CD4-positive, alpha-beta T cell (primary cell): Measurements from ENCODE around the gene DEFB132. TPM values are rescaled to one million over a fixed set of nuclear protein-coding genes. Genes with fewer than 3 reads are reported as not detected.

Experiments used
- ATAC-seq: fragments of 200-7000 bp; cut with Tn5 transposase; one replicate; pipeline ENCODE4 v1.10.0; 2022; ENCODE audit warnings: mild to moderate bottlenecking; ENCODE audit not compliant: poor library complexity
- CTCF ChIA-PET: fragments of 350-600 bp; sonication (Branson Sonifier 250); formaldehyde crosslinking; loops from one replicate; lab custom pipeline; 2021; ENCODE audit warnings: antibody characterized with exemption, inconsistent platforms; lab: Charles Lee
- POLR2A ChIA-PET: fragments of 350-600 bp; sonication (Branson Sonifier 250); formaldehyde crosslinking; loops from one replicate; lab custom pipeline; 2021; ENCODE audit warnings: antibody characterized with exemption, inconsistent platforms; lab: Charles Lee
- DNase-seq, 14 experiments: peaks; one replicate each; pipeline ENCODE4 v3.0.0-alpha.2; 2013 to 2020; ENCODE audit warnings: mixed read lengths in 2 of 14
- H3K27ac ChIP-seq, 2 donors: one replicate each; pipeline versions ENCODE4 v1.5.1 to v1.7.0; 2013; ENCODE audit warnings: low read length in 2 of 2, low read depth in 1 of 2, mild to moderate bottlenecking in 1 of 2
- H3K27me3 ChIP-seq, 2 experiments: 1 replicate in 1 of 2; 2 replicates in 1 of 2; pipeline versions ENCODE4 v1.6.1 to v1.7.0; 2013; ENCODE audit warnings: low read length in 2 of 2, control low read depth in 1 of 2, mild to moderate bottlenecking in 1 of 2, moderate library complexity in 1 of 2; ENCODE audit not compliant: insufficient read depth in 2 of 2, control insufficient read depth in 1 of 2
- H3K36me3 ChIP-seq: one replicate; pipeline ENCODE4 v1.6.1; 2013; ENCODE audit warnings: low read length, control low read depth; ENCODE audit not compliant: insufficient read depth
- H3K4me1 ChIP-seq: one replicate; pipeline ENCODE4 v1.6.1; 2013; ENCODE audit warnings: low read length, control low read depth; ENCODE audit not compliant: insufficient read depth
- H3K4me3 ChIP-seq: one replicate; pipeline ENCODE4 v1.5.1; 2013; ENCODE audit warnings: mild to moderate bottlenecking, low read length, moderate library complexity
- H3K9me3 ChIP-seq, 2 experiments: 1 replicate in 1 of 2; 2 replicates in 1 of 2; pipeline versions ENCODE4 v1.6.1 to v1.7.0; 2013; ENCODE audit warnings: low read length in 2 of 2, mild to moderate bottlenecking in 2 of 2, control low read depth in 1 of 2, moderate library complexity in 1 of 2; ENCODE audit not compliant: control insufficient read depth in 1 of 2, insufficient read depth in 1 of 2
- H3K27ac Mint-ChIP-seq: one replicate; pipeline ENCODE4 v1.8.0; 2020; ENCODE audit warnings: mixed read lengths
- H3K27me3 Mint-ChIP-seq: one replicate; pipeline ENCODE4 v1.8.0; 2021; ENCODE audit warnings: mixed read lengths
- H3K36me3 Mint-ChIP-seq: one replicate; pipeline ENCODE4 v1.8.0; 2021; ENCODE audit warnings: low read depth, mixed read lengths
- H3K4me1 Mint-ChIP-seq: one replicate; pipeline ENCODE4 v1.8.0; 2021; ENCODE audit warnings: low read depth, mixed read lengths
- H3K4me3 Mint-ChIP-seq: one replicate; pipeline ENCODE4 v1.8.0; 2020; ENCODE audit warnings: mild to moderate bottlenecking, mixed read lengths
- H3K9me3 Mint-ChIP-seq: one replicate; pipeline ENCODE4 v1.8.0; 2020; ENCODE audit warnings: mixed read lengths
- CTCF ChIP-seq: fragments of 200-600 bp; IDR thresholded peaks from one replicate; pipeline ENCODE4 v1.8.0; 2022; ENCODE audit warnings: antibody characterized with exemption, mild to moderate bottlenecking
- intact Hi-C, 2 experiments: fragments of 100-400 bp; cut with DNase I in 1 of 2; cut with micrococcal nuclease in 1 of 2; formaldehyde crosslinking; loops; one replicate each; pipeline versions ENCODE4 v1.15.1 to v1.9.0; 2023 to 2025; cut with DNase I, micrococcal nuclease
- polyA plus RNA-seq, 2 donors: library from polyadenylated mRNA; unstranded; fragments of 120-200 nt; gene quantifications; one replicate each; pipeline ENCODE4 v1.2.1, GENCODE V29; 2013
- total RNA-seq, 174 experiments: library from RNA in 2 of 174; stranded (reverse) in 2 of 174; gene quantifications; one replicate each; pipeline ENCODE4 v1.2.3 and lab custom pipeline; 2021 to 2026

The DEFB132 gene
- total RNA-seq (not detected), total RNA-seq (lab: John Stamatoyannopoulos, UW) (0 to 0.17 (median 0) reads per million in 172 experiments)
- not detected for polyA plus RNA-seq (2013, experiment 1 of 2)
- not detected for polyA plus RNA-seq (2013, experiment 2 of 2)

- no peak for ATAC-seq
- Mint-ChIP-seq H3K27ac (no peak within 1 kb of the TSS), H3K4me1 (peaks cover 9% of the 10 kb centered on the region), H3K4me3 (no peak within 1 kb of the TSS), H3K27me3 (no peaks in the 10 kb centered on the region), H3K36me3 (no peaks in the 10 kb centered on the region), H3K9me3 (no peaks in the 10 kb centered on the region)
- intact Hi-C loops, result no loop called here
- CTCF ChIA-PET, result interaction anchor here (1.4 kb wide), 1 partner anchor 73 kb away, joined by 4 read pairs; no protein-coding TSS in a partner anchor
- POLR2A ChIA-PET, result interaction anchor here (0.7 kb wide), 1 partner anchor 9 kb away, joined by 3 read pairs; no protein-coding TSS in a partner anchor
- DNase-seq, result no peak
- no peak within 1 kb of the TSS for H3K27ac ChIP-seq
- peaks cover 0 to 2% of the 10 kb centered on the region in 2 experiments for H3K27me3 ChIP-seq
- H3K9me3 ChIP-seq, result no peaks in the 10 kb centered on the region
- no peak within 1 kb of the TSS for H3K4me3 ChIP-seq
- H3K36me3 ChIP-seq, result no peaks in the 10 kb centered on the region
- no peaks in the 10 kb centered on the region for H3K4me1 ChIP-seq
- TF ChIP-seq CTCF, result no peak
Measured at GRCh38 chr20:257419-257818, at the start of gene DEFB132. TSS of gene DEFB132 (plus strand) at chr20:257724. CDS start at chr20:257779, 55 bp downstream.

- Mint-ChIP-seq H3K9me3 (no peaks in the 10 kb centered on the region), H3K4me1 (no peaks in the 10 kb centered on the region), H3K4me3 (no peak overlapping the region), H3K36me3 (no peaks in the 10 kb centered on the region), H3K27me3 (no peaks in the 10 kb centered on the region), H3K27ac (no peak overlapping the region)
- DNase-seq (peak in 6 of 14 experiments; percentile 8 to 67 (median 46)), ATAC-seq (peak; percentile 83)
- no peak overlapping the region for H3K4me3 ChIP-seq
- CTCF ChIA-PET, result interaction anchor here (1.5 to 1.6 kb wide), 2 partner anchors 57 to 121 kb away, joined by 4 to 11 read pairs; no protein-coding TSS in a partner anchor
- no peaks in the 10 kb centered on the region for H3K4me1 ChIP-seq
- TF ChIP-seq CTCF, result peak; percentile 70
- H3K9me3 ChIP-seq, result no peaks in the 10 kb centered on the region
- H3K27me3 ChIP-seq, result no peaks in the 10 kb centered on the region
- POLR2A ChIA-PET, result no interaction called here
- no peak overlapping the region for H3K27ac ChIP-seq
- intact Hi-C loops, result loop anchor here (1.0 kb wide), 2 partner anchors 58 to 121 kb away; no protein-coding TSS in a partner anchor
- H3K36me3 ChIP-seq, result no peaks in the 10 kb centered on the region
Measured at GRCh38 chr20:208942-209566, 48.5 kb upstream of the DEFB132 start.

- Mint-ChIP-seq H3K9me3 (no peaks in the 10 kb centered on the region), H3K27me3 (no peaks in the 10 kb centered on the region), H3K27ac (no peak overlapping the region), H3K36me3 (no peaks in the 10 kb centered on the region), H3K4me3 (no peak overlapping the region), H3K4me1 (no peaks in the 10 kb centered on the region)
- intact Hi-C loops, result no loop called here
- DNase-seq (no peak), ATAC-seq (no peak)
- H3K9me3 ChIP-seq, result no peaks in the 10 kb centered on the region
- CTCF ChIA-PET, result no interaction called here
- no peaks in the 10 kb centered on the region for H3K4me1 ChIP-seq
- no peaks in the 10 kb centered on the region for H3K36me3 ChIP-seq
- POLR2A ChIA-PET, result no interaction called here
- no peak overlapping the region for H3K27ac ChIP-seq
- no peak overlapping the region for H3K4me3 ChIP-seq
- TF ChIP-seq CTCF, result no peak
- H3K27me3 ChIP-seq, result no peaks in the 10 kb centered on the region
Measured at GRCh38 chr20:210809-211502, 46.6 kb upstream of the DEFB132 start.
